ENCODE data around the gene AP3S2. TPM values are rescaled to one million over a fixed set of nuclear protein-coding genes. Genes with fewer than 3 reads are reported as not detected.
"Not testable (repeated sequence)": the region's sequence is repeated elsewhere in the genome, so short reads cannot be mapped to it uniquely, and the experiment has no call there.

The AP3S2 gene
- total and polyA plus RNA-seq, 12 donors, result 10.8 to 110 (median 60.8) TPM

DNA sequence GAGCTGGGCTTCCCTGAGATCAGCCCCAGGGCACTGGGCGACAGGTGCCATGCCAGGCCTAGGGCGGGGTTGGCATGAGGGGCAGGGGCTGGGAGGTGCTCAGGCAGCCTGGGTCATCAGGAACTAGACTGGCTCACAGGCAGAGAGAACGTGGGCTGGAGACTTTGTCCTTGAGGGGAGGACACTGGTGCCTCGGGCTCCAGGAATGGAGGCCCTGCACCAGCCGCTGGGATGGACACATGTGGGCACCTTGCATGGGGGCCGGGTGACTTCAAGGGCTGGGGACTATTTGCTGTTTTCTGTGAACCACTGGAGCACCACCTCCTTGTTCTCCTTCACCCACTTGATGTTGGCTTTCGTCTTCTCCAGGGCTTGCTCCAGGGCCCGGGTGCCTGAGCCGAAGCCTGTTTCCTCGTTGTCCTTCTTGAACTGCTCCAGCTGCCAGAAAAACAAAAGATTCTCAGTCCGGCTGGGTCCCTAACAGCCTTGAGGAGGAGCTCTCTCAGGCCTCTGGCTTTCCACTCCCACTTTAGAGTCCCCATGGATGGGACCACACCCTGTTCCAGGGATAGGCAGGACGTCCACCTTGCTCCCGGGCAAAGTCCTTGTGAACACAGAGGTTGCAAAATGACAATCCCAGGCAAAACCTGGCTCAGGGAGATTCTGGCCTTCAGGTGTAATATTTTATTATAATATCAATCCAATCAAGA, 108.6 kb downstream of the AP3S2 start:
- Histone ChIP-seq H3K27ac (no peak overlapping the region), H3K27me3 (no peaks in the 10 kb centered on the region), H3K9me3 (replicated peaks in 1 of 3) (no peaks in the 10 kb centered on the region), H3K36me3 (replicated peaks in 1 of 2) (no peaks in the 10 kb centered on the region), H3K4me3 (no peak overlapping the region), H3K4me1 (replicated peaks in 1 of 2) (peaks cover 0 to 14% of the 10 kb centered on the region in 2 donors)
- no peak for TF ChIP-seq POLR2A (IDR thresholded peaks at IDR 0.05)
- TF ChIP-seq, protein P1, sequence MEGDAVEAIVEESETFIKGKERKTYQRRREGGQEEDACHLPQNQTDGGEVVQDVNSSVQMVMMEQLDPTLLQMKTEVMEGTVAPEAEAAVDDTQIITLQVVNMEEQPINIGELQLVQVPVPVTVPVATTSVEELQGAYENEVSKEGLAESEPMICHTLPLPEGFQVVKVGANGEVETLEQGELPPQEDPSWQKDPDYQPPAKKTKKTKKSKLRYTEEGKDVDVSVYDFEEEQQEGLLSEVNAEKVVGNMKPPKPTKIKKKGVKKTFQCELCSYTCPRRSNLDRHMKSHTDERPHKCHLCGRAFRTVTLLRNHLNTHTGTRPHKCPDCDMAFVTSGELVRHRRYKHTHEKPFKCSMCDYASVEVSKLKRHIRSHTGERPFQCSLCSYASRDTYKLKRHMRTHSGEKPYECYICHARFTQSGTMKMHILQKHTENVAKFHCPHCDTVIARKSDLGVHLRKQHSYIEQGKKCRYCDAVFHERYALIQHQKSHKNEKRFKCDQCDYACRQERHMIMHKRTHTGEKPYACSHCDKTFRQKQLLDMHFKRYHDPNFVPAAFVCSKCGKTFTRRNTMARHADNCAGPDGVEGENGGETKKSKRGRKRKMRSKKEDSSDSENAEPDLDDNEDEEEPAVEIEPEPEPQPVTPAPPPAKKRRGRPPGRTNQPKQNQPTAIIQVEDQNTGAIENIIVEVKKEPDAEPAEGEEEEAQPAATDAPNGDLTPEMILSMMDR (IDR thresholded peaks at IDR 0.05), result no peak
- DNase-seq, result no peak
- WGBS, 4 donors, result 79 to 93% (median 84%) methylated on average over 8 to 13 of the region's 13 CpGs
- intact Hi-C loops (cut with DNase I), result no loop called here

DNA sequence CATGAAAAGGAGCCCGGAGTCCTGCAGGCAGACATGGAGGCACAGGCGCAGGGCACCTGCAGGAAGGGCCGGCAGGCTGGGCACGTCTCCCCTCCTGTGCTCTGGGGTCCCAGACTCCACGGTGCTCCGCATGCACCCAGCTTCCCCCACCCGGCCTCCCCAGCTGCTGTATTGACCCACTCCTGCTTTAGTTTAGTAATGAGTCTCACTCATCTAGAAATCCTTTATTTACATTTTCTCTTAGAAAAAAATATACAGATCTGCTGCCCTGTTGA, 109.2 kb downstream of the AP3S2 start:
- 88 to 100% (median 96%) methylated on average over 3 to 7 of the region's 7 CpGs for WGBS, 4 donors
- no peak for TF ChIP-seq POLR2A (IDR thresholded peaks at IDR 0.05)
- TF ChIP-seq, protein P1 (IDR thresholded peaks at IDR 0.05), result no peak

GRCh38 chr15:89783861-89784685, 109.7 kb downstream of the AP3S2 start:
- intact Hi-C loops (cut with DNase I), result no loop called here
- peaks cover 0 to 14% of the 10 kb centered on the region in 2 donors for H3K4me1 ChIP-seq (replicated peaks in 1 of 2)
- H3K27ac ChIP-seq, result peak overlapping the region in 1 of 5 donors; percentile 57
- H3K4me3 ChIP-seq, result no peak overlapping the region
- no peaks in the 10 kb centered on the region for H3K27me3 ChIP-seq
- DNase-seq, result no peak
- no peak for TF ChIP-seq POLR2A (IDR thresholded peaks at IDR 0.05)
- TF ChIP-seq, protein P1 (IDR thresholded peaks at IDR 0.05), result no peak
- H3K36me3 ChIP-seq (replicated peaks in 1 of 2), result no peaks in the 10 kb centered on the region
- no peaks in the 10 kb centered on the region for H3K9me3 ChIP-seq (replicated peaks in 1 of 3)
- WGBS, 4 donors, result 91 to 97% (median 92%) methylated on average over 7 to 15 of the region's 15 CpGs

More for the DNA sequence above, 109.2 kb downstream of the AP3S2 start:
- no peaks in the 10 kb centered on the region for H3K36me3 ChIP-seq (replicated peaks in 1 of 2)
- H3K27ac ChIP-seq, result no peak overlapping the region
- no peak overlapping the region for H3K4me3 ChIP-seq
- no peaks in the 10 kb centered on the region for H3K9me3 ChIP-seq (replicated peaks in 1 of 3)
- intact Hi-C loops (cut with DNase I), result no loop called here
- peaks cover 0 to 14% of the 10 kb centered on the region in 2 donors for H3K4me1 ChIP-seq (replicated peaks in 1 of 2)
- H3K27me3 ChIP-seq, result no peaks in the 10 kb centered on the region
- DNase-seq, result no peak

DNA sequence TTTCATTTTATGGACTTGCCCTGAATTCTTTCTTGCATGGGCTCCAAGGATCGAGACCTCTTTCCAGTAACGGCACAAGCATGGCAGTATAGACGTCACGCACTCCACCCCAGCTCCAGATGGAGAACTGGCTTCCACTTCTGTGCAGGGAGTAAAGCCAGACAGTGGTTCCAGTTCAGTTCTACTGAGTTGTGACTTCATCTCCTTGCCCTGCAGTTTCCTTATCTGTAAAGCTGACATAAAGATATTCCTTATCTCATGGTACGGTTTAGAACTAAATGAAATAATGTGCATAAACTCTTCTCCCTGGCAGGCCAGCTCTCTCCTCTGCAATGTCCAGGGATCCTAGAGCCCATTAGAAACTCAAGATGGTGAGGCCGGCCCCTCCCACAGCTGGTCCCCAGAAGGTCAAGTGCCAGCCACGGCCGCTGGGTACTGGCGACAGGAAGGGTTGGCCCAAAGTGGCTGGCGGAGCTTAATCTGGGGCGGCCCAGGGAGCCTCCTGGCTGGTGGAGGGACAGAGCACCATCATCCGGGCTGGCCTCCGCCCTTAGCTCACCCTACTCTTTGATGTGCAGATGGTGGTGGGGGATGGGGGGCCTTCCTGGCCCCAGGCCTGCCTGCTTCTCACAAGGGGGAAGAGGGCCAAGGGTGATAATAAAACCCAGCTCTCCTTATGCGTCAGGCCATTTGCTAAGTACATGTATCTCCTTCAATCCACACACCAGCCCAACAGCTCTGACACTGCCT, 110.5 kb downstream of the AP3S2 start:
- Histone ChIP-seq H3K4me1 (replicated peaks in 1 of 2) (peaks cover 0 to 14% of the 10 kb centered on the region in 2 donors), H3K27ac (peak overlapping the region in 1 of 5 donors; percentile 57), H3K4me3 (no peak overlapping the region), H3K27me3 (no peaks in the 10 kb centered on the region), H3K36me3 (replicated peaks in 1 of 2) (no peaks in the 10 kb centered on the region), H3K9me3 (replicated peaks in 1 of 3) (no peaks in the 10 kb centered on the region)
- intact Hi-C loops (cut with DNase I), result no loop called here
- WGBS, 4 donors, result 63 to 85% (median 81%) methylated on average over 7 to 14 of the region's 14 CpGs
- TF ChIP-seq POLR2A (IDR thresholded peaks at IDR 0.05), result no peak
- TF ChIP-seq, protein P1 (IDR thresholded peaks at IDR 0.05), result no peak
- no peak for DNase-seq

DNA sequence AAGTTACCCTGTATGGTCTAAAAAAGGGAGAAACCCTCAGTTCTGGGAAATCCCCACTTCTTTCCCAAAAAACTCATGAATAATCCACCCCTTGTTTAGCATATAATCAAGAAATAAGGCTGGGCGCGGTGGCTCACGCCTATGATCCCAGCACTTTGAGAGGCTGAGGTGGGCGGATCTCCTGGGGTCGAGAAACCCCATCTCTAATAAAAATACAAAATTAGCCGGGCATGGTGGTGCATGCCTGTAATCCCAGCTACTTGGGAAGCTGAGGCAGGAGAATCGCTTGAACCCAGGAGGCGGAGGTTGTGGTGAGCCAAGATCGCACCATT, 111.2 kb downstream of the AP3S2 start:
- H3K4me3 ChIP-seq; DNase-seq; H3K36me3 ChIP-seq (replicated peaks in 1 of 2); intact Hi-C loops (cut with DNase I); H3K9me3 ChIP-seq (replicated peaks in 1 of 3); H3K27me3 ChIP-seq: not testable (repeated sequence)
- Histone ChIP-seq H3K27ac (peak overlapping the region in 4 of 5 donors; percentile 34 to 81 (median 74)), H3K4me1 (replicated peaks in 1 of 2) (peaks cover 0 to 14% of the 10 kb centered on the region in 2 donors)
- WGBS, 4 donors, result 94 to 97% (median 96%) methylated on average over 9 of the region's 9 CpGs

All from adrenal gland (tissue), 12 donors.